Trophoblast cell (in vitro differentiated cells and primary cell): ENCODE measurements around the gene FAM120B.

ENCODE experiments used
- DNase-seq, 2 donors: peaks; one replicate each; pipeline ENCODE4 v3.0.0-alpha.2; 2016
- H2AFZ ChIP-seq: 2 replicates; pipeline ENCODE4 v1.6.1; 2013; ENCODE audit warnings: low read length, moderate library complexity, mild to moderate bottlenecking; ENCODE audit not compliant: insufficient read depth, poor library complexity
- H2AK5ac ChIP-seq: 2 replicates; pipeline ENCODE4 v1.6.1; 2013; ENCODE audit warnings: mild to moderate bottlenecking, low read length
- H2BK120ac ChIP-seq: 2 replicates; pipeline ENCODE4 v1.6.1; 2013; ENCODE audit warnings: low read length, mild to moderate bottlenecking, moderate library complexity; ENCODE audit not compliant: insufficient read depth, poor library complexity
- H2BK12ac ChIP-seq: 2 replicates; pipeline ENCODE4 v1.6.1; 2013; ENCODE audit warnings: mild to moderate bottlenecking, low read length, moderate library complexity
- H2BK5ac ChIP-seq: 2 replicates; pipeline ENCODE4 v1.6.1; 2013; ENCODE audit warnings: low read length, low read depth, moderate library complexity, mild to moderate bottlenecking; ENCODE audit not compliant: poor library complexity
- H3K14ac ChIP-seq: 2 replicates; pipeline ENCODE4 v1.6.1; 2013; ENCODE audit warnings: mild to moderate bottlenecking, low read length
- H3K18ac ChIP-seq: 2 replicates; pipeline ENCODE4 v1.6.1; 2013; ENCODE audit warnings: mild to moderate bottlenecking, low read length
- H3K23ac ChIP-seq: 2 replicates; pipeline ENCODE4 v1.6.1; 2013; ENCODE audit warnings: low read length
- H3K27ac ChIP-seq: 2 replicates; pipeline ENCODE4 v1.5.1; 2013; ENCODE audit warnings: low read depth, mild to moderate bottlenecking, inconsistent platforms, low read length, moderate library complexity
- H3K27me3 ChIP-seq: 2 replicates; pipeline ENCODE4 v1.6.1; 2013; ENCODE audit warnings: inconsistent platforms, mild to moderate bottlenecking, low read length, moderate library complexity; ENCODE audit not compliant: insufficient read depth
- H3K36me3 ChIP-seq, 2 experiments: 1 replicate in 1 of 2; 2 replicates in 1 of 2; pipeline ENCODE4 v1.6.1; 2013; ENCODE audit warnings: low read length in 2 of 2, mild to moderate bottlenecking in 2 of 2, moderate library complexity in 1 of 2; ENCODE audit not compliant: insufficient read depth in 2 of 2, control insufficient read depth in 1 of 2
- H3K4ac ChIP-seq: 2 replicates; pipeline ENCODE4 v1.6.1; 2013; ENCODE audit warnings: low read depth, mild to moderate bottlenecking, low read length, moderate library complexity
- H3K4me1 ChIP-seq, 2 experiments: 1 replicate in 1 of 2; 2 replicates in 1 of 2; pipeline ENCODE4 v1.6.1; 2013; ENCODE audit warnings: low read length in 2 of 2, mild to moderate bottlenecking in 2 of 2, moderate library complexity in 1 of 2; ENCODE audit not compliant: insufficient read depth in 2 of 2, control insufficient read depth in 1 of 2
- H3K4me2 ChIP-seq: 2 replicates; pipeline ENCODE4 v1.6.1; 2013; ENCODE audit warnings: inconsistent platforms, mild to moderate bottlenecking, low read length, moderate library complexity
- H3K4me3 ChIP-seq: 2 replicates; pipeline ENCODE4 v1.5.1; 2013; ENCODE audit warnings: mild to moderate bottlenecking, low read depth, low read length, inconsistent platforms
- H3K79me1 ChIP-seq: one replicate; pipeline ENCODE4 v1.6.1; 2013; ENCODE audit warnings: low read length
- H3K79me2 ChIP-seq: 2 replicates; pipeline ENCODE4 v1.6.1; 2013; ENCODE audit warnings: low read length, mild to moderate bottlenecking; ENCODE audit not compliant: control insufficient read depth, insufficient read depth, poor library complexity
- H3K9ac ChIP-seq: 2 replicates; pipeline ENCODE4 v1.6.1; 2013; ENCODE audit warnings: mild to moderate bottlenecking, low read length
- H3K9me3 ChIP-seq: 2 replicates; pipeline ENCODE4 v1.6.1; 2013; ENCODE audit warnings: low read depth, mild to moderate bottlenecking, control low read depth, inconsistent platforms, low read length; ENCODE audit not compliant: insufficient read depth
- H4K12ac ChIP-seq: 2 replicates; pipeline ENCODE4 v1.6.1; 2013; ENCODE audit warnings: low read depth, mild to moderate bottlenecking, low read length, moderate library complexity
- H4K8ac ChIP-seq: 2 replicates; pipeline ENCODE4 v1.6.1; 2013; ENCODE audit warnings: low read depth, mild to moderate bottlenecking, low read length, moderate library complexity
- H4K91ac ChIP-seq: one replicate; pipeline ENCODE4 v1.6.1; 2013; ENCODE audit warnings: low read depth, mild to moderate bottlenecking, low read length, moderate library complexity
- WGBS: extraction: QIAGEN DNeasy Blood & Tissue Kit; methylation state at CpG from one replicate; pipeline ENCODE4 v1.1.7; 2013; ENCODE audit warnings: missing lambda C conversion rate; ENCODE audit not compliant: insufficient read length, insufficient coverage; ENCODE audit errors: extremely low coverage; 5-methylcytosine and 5-hydroxymethylcytosine counted together

Gene FAM120B

GRCh38 chr6:170423814-170424603, 117.5 kb downstream of the FAM120B start:
- Histone ChIP-seq H4K91ac (no peak overlapping the region), H3K18ac (no peak overlapping the region), H2BK120ac (no peak overlapping the region), H3K79me1 (no peaks in the 10 kb centered on the region), H2AFZ (no peak overlapping the region), H3K14ac (no peak overlapping the region), H3K23ac (no peak overlapping the region), H3K9me3 (no peaks in the 10 kb centered on the region), H4K12ac (no peak overlapping the region), H2BK12ac (no peak overlapping the region), H3K9ac (no peak overlapping the region), H2AK5ac (no peak overlapping the region), H3K4me1 (peaks cover 3 to 4% of the 10 kb centered on the region in 2 experiments), H3K4me3 (no peak overlapping the region), H2BK5ac (no peak overlapping the region), H3K4ac (no peak overlapping the region), H3K79me2 (no peaks in the 10 kb centered on the region), H4K8ac (no peak overlapping the region), H3K36me3 (no peaks in the 10 kb centered on the region), H3K27me3 (no peaks in the 10 kb centered on the region), H3K4me2 (no peak overlapping the region), H3K27ac (no peak overlapping the region)
- no peak for DNase-seq
- WGBS = no CpG with 5 or more reads among the region's 19 CpGs

- Histone ChIP-seq H4K8ac (no peak overlapping the region), H3K4me3 (no peak overlapping the region), H3K79me1 (no peaks in the 10 kb centered on the region), H3K4me2 (no peak overlapping the region), H2AFZ (no peak overlapping the region), H3K9ac (no peak overlapping the region), H3K36me3 (no peaks in the 10 kb centered on the region), H3K23ac (no peak overlapping the region), H3K9me3 (no peaks in the 10 kb centered on the region), H4K91ac (no peak overlapping the region), H3K79me2 (no peaks in the 10 kb centered on the region), H3K18ac (no peak overlapping the region), H2BK120ac (no peak overlapping the region), H3K4ac (no peak overlapping the region), H3K4me1 (peaks cover 3 to 4% of the 10 kb centered on the region in 2 experiments), H3K27me3 (no peaks in the 10 kb centered on the region), H2AK5ac (no peak overlapping the region), H2BK5ac (no peak overlapping the region), H3K27ac (no peak overlapping the region), H4K12ac (no peak overlapping the region), H2BK12ac (no peak overlapping the region), H3K14ac (no peak overlapping the region)
- no CpG with 5 or more reads among the region's 7 CpGs for WGBS
- no peak for DNase-seq
Measured at GRCh38 chr6:170424604-170425126, 118.1 kb downstream of the FAM120B start.

- Histone ChIP-seq H3K9ac (no peak overlapping the region), H3K4me3 (no peak overlapping the region), H2BK12ac (no peak overlapping the region)
Measured at GRCh38 chr6:170429450-170429849, 122.9 kb downstream of the FAM120B start.

GRCh38 chr6:170433163-170434116, 126.9 kb downstream of the FAM120B start:
- no peaks in the 10 kb centered on the region for H3K27me3 ChIP-seq
- no peak overlapping the region for H3K27ac ChIP-seq
- H3K79me2 ChIP-seq = no peaks in the 10 kb centered on the region
- no peak overlapping the region for H3K14ac ChIP-seq
- no CpG with 5 or more reads among the region's 17 CpGs for WGBS
- H4K8ac ChIP-seq = no peak overlapping the region
- H3K79me1 ChIP-seq = no peaks in the 10 kb centered on the region
- no peak overlapping the region for H4K12ac ChIP-seq
- no peak overlapping the region for H3K23ac ChIP-seq
- no peak overlapping the region for H2BK5ac ChIP-seq
- no peak overlapping the region for H2AFZ ChIP-seq
- H3K4me1 ChIP-seq = peaks cover 0 to 4% of the 10 kb centered on the region in 2 experiments
- no peak overlapping the region for H3K18ac ChIP-seq
- H3K9me3 ChIP-seq = peaks cover 7% of the 10 kb centered on the region
- no peaks in the 10 kb centered on the region for H3K36me3 ChIP-seq
- H2AK5ac ChIP-seq = no peak overlapping the region
- no peak overlapping the region for H3K9ac ChIP-seq
- H3K4me3 ChIP-seq = no peak overlapping the region
- H2BK120ac ChIP-seq = no peak overlapping the region
- no peak overlapping the region for H2BK12ac ChIP-seq
- no peak overlapping the region for H3K4ac ChIP-seq
- DNase-seq = no peak
- H4K91ac ChIP-seq = no peak overlapping the region
- H3K4me2 ChIP-seq = no peak overlapping the region

More at GRCh38 chr6:170429450-170429849, 122.9 kb downstream of the FAM120B start:
- H3K79me2 ChIP-seq = no peaks in the 10 kb centered on the region
- H3K36me3 ChIP-seq = no peaks in the 10 kb centered on the region
- H4K12ac ChIP-seq = no peak overlapping the region
- H2AK5ac ChIP-seq = no peak overlapping the region
- no peak overlapping the region for H3K23ac ChIP-seq
- H2BK120ac ChIP-seq = no peak overlapping the region
- peak in 1 of 2 donors; percentile 6 for DNase-seq
- no peak overlapping the region for H4K91ac ChIP-seq
- WGBS = no CpG with 5 or more reads among the region's 7 CpGs
- peaks cover 2% of the 10 kb centered on the region for H3K9me3 ChIP-seq
- H3K79me1 ChIP-seq = no peaks in the 10 kb centered on the region
- no peak overlapping the region for H3K4ac ChIP-seq
- H3K14ac ChIP-seq = no peak overlapping the region
- H3K4me2 ChIP-seq = no peak overlapping the region
- H3K27me3 ChIP-seq = no peaks in the 10 kb centered on the region
- no peak overlapping the region for H3K27ac ChIP-seq
- H3K4me1 ChIP-seq = no peaks in the 10 kb centered on the region
- no peak overlapping the region for H4K8ac ChIP-seq
- no peak overlapping the region for H3K18ac ChIP-seq
- no peak overlapping the region for H2AFZ ChIP-seq
- no peak overlapping the region for H2BK5ac ChIP-seq
